LNCAP (cell line): ENCODE data around the gene DNASE1.

Experiments used
- TF ChIP-seq, protein P1 (sequence below): fragments of 450-650 bp; IDR thresholded peaks from 2 replicates; pipeline ENCODE4 v1.5.1; 2017; ENCODE audit warnings: mild to moderate bottlenecking

DNASE1 gene

DNA sequence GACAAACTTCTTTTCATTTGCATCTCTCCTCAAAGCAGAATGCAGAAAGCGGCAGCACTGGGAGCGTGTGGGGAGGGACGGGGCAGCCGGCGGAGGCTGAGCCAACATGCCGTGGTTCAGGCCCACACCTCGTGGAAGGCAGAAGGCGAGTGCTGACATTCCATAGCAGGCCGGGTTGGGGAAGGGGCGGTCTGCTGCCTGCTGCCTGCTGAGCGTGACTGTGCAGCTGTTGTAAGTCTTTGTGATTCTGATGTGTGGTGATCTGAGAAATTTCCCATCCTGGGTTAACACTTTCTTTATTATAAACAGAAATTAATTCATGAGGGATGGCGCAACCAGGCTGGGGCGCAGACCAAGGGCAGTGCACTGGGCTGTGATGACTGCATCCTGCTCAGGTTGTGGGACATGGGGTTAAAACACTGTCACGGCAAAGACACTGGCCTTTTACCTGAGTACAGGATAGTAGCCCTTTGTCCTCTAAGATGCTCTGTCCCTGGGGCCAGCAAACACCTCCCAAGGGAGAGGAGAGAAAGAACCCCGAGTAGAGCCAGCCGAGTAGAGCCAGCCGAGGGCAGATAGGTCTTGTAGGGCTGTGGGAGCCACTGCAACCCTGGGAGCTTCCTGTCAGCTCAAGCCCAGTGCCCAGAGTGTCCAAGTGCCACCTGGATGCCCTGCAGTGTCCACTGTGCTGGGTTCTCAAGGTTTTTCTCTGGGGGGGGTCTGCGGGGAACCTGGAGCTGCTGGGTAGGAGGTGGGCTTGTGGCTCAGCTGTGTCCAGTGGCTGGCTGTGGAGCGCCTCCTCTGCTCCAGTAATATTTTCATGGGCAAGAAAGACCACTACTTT lies 8.8 kb upstream of the DNASE1 start:
- TF ChIP-seq, protein P1, sequence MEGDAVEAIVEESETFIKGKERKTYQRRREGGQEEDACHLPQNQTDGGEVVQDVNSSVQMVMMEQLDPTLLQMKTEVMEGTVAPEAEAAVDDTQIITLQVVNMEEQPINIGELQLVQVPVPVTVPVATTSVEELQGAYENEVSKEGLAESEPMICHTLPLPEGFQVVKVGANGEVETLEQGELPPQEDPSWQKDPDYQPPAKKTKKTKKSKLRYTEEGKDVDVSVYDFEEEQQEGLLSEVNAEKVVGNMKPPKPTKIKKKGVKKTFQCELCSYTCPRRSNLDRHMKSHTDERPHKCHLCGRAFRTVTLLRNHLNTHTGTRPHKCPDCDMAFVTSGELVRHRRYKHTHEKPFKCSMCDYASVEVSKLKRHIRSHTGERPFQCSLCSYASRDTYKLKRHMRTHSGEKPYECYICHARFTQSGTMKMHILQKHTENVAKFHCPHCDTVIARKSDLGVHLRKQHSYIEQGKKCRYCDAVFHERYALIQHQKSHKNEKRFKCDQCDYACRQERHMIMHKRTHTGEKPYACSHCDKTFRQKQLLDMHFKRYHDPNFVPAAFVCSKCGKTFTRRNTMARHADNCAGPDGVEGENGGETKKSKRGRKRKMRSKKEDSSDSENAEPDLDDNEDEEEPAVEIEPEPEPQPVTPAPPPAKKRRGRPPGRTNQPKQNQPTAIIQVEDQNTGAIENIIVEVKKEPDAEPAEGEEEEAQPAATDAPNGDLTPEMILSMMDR: no peak

DNA sequence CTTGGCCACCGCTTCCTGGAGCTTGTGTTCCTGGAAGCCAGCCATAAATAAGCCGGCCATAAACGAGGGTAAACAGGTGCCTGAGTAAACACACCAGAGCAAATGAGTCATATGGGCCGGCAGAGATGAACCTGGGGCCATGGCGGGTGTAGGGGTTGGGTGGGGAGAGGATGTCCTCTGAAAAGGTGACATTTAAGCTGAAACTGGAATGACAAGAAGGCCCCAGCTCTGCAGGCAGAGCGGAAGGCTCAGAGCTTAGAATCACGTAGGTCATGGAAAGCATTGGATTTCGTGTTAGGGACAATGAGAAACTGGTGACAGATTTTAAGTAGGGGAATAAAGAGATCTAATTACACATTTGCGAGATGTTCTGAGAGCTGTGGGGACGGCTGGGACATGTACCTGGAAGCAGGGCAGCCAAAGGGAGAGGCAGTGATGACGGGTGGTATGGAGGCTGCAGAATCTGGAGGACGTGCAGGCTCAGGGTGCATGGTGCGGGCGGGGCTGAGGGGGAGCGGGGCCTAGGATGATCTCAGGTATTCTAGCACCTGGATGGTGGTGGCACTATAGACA lies 8.1 kb upstream of the DNASE1 start:
- TF ChIP-seq, protein P1: no peak

DNA sequence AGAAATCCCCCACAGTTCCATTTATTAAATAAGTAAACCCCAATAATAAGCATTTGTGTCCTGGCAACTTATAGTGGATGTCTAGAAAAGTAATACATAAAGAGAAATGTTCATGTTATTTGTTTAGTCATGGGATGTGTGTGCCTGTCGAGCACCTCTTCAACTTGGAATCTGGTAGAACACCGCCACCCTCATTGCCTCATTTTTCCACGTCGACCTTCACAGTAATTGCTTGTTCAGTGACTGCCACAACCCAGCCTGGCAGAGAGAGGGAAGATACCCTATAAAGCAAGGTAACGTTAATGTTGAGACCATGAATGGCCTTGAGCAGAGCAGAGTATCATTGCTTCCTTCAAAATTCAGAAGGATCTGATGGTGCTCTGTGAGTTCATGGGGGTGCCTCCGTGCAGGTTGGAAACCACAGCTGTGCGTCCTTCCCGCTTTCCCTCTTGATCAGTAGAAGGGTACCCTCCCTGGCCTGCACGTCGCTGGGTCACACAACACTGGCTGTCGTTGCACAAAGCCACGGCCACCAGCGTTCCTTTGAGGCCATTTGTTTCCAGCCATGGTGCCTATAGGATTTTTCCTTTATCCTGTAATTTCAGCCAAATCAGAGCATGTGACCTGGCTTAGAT lies 3.7 kb upstream of the DNASE1 start:
- TF ChIP-seq, protein P1: no peak

DNA sequence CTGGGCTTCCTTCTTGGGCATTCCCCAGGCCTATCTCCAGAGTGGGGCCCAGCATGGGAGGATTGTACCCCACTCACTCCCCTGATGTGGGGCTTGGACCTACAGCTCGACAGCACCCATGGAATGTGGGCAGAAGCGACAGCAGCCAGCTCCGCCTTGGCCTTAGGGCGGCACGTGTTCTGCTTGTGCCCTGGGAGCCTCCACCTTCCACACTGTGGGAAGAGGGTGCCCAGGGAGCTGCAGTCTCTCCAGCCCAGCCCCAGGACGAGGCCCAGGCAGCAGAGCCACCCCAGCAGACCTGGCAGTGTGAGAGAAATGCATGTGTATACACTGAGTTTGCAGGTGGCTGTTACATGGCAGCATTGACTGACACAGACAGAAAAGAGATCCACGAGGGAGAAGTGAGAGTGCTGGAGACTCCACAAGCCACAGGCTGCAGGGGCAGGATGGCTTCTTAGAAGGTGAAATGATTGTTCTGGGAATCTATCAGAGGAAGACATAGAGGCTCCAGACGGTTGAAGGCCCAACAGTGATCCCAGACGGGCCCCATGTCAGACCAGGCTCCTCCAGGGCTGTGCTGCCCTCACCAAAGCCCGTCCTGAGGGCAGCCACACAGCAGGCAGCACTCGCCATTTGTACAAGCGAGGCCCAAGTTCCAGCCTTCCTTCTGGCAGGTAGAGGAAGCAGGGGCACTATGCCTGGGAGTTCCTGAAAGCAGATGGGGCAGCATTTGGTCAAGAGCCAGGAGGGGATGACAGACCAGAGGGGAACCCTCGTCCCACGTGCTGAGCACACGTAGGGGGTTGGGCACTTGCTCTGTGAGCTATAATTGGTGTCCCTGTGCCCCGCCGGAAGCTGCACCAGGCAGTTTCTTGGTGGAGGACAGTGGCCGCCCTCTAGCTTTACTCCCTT lies 2.8 kb upstream of the DNASE1 start:
- TF ChIP-seq, protein P1: no peak

DNA sequence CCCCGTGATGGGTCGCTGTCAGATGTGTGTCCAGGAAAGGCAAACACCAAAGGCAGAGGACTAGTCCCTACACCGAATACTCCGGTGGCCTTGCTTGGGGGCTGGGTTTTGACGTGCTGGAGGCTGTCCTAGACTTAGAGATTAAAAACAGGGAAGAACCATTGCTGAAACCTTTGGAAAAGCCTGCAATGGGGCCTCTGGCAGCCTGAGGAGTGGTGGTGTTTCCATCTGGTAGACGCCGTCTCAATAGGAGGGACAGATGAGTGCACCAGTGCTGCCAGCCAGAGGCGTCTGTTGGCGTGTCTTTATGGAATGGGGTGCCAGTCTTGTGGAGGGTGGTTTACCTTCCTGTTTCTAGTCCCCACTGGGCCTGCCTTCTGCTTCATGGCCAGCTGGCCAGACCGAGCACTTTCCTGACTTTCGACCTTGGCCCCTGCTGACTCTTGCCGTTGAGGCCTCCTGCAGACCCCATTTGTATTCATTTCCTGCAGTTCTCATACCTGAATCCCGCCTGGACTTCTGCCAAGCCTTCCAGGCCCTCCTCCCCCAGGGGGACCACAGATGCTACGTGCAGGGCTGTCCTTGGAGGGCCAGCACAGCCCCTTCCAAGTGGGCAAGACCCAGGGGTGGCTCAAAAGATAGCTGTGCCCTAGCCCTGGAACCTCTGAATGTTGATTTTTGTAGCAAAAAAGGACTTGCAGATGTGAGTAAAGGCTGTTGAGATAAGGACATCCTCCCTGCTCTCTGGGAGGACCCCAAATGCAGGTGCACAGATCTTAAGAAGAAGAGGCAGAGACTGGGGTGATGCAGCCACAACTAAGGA lies 1.9 kb upstream of the DNASE1 start:
- TF ChIP-seq, protein P1: no peak

DNA sequence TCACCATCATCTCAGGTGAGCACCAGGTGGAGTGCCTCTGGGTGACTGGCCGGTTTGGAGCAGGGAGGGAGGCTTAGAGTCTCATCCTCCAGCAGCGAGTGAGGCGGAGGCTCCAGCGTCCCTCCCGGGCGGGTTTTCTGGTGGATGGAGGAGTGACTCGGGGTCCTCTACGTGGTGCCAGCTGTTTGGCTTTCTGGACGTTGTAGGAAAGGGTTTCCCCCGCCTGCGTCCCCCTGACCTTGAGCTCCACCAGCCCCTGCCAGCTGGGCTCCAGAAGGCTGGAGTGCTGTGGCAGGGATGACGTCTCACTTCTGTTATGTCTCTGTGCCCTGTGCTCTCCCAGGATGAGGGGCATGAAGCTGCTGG lies 522 bp downstream of the DNASE1 start:
- TF ChIP-seq, protein P1: no peak
